ENCODE measurements around the gene OBSCN. TPM values are rescaled to one million over a fixed set of nuclear protein-coding genes. Genes with fewer than 3 reads are reported as not detected.
"Not testable (repeated sequence)": the region's sequence is repeated elsewhere in the genome, so short reads cannot be mapped to it uniquely, and the experiment has no call there.

OBSCN gene
- total and polyA plus RNA-seq, 12 donors = 176 to 639 (median 407) TPM

DNA sequence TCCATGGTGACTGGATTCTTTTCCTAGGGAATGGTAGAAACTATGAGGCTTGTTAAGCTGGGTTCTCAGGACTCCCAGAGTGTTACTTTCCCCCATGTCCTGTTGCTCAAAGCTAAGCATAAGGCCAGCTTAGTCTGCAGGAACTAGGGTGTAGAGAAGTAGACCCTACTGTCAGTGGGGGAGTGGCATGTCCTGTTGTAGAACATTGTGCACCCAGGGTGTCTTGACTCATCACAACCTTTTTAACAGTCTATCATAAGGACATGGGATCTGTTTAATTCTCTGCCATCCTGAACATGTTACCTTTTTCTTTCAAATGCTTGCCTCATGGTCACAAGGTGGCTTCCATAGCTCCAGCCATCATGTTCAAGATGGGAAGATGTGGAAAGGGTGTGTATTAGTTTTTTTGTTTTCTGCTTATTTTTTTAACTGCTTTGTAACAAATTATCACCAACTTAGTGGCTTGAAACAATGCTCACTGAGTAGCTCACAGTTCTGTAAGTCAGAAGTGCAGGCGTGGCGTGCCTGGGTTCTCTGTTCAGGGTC is 17.4 kb downstream of the OBSCN start:
- ATAC-seq (no peak), DNase-seq (no peak)
- peaks cover 0 to 17% (median 8%) of the 10 kb centered on the region in 11 donors for H3K9me3 ChIP-seq
- TF ChIP-seq, protein P1, sequence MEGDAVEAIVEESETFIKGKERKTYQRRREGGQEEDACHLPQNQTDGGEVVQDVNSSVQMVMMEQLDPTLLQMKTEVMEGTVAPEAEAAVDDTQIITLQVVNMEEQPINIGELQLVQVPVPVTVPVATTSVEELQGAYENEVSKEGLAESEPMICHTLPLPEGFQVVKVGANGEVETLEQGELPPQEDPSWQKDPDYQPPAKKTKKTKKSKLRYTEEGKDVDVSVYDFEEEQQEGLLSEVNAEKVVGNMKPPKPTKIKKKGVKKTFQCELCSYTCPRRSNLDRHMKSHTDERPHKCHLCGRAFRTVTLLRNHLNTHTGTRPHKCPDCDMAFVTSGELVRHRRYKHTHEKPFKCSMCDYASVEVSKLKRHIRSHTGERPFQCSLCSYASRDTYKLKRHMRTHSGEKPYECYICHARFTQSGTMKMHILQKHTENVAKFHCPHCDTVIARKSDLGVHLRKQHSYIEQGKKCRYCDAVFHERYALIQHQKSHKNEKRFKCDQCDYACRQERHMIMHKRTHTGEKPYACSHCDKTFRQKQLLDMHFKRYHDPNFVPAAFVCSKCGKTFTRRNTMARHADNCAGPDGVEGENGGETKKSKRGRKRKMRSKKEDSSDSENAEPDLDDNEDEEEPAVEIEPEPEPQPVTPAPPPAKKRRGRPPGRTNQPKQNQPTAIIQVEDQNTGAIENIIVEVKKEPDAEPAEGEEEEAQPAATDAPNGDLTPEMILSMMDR (IDR thresholded peaks at IDR 0.05) = no peak
- intact Hi-C loops (cut with DNase I) = no loop called here
- peaks cover 0 to 95% (median 28%) of the 10 kb centered on the region in 9 donors for H3K36me3 ChIP-seq
- 0 to 34% methylated on average over 2 of the region's 2 CpGs for WGBS, 2 donors
- no peak overlapping the region for H3K27ac ChIP-seq
- no peak overlapping the region for H3K4me3 ChIP-seq
- no peaks in the 10 kb centered on the region for H3K27me3 ChIP-seq
- peaks cover 0 to 56% (median 16%) of the 10 kb centered on the region in 9 donors for H3K4me1 ChIP-seq

DNA sequence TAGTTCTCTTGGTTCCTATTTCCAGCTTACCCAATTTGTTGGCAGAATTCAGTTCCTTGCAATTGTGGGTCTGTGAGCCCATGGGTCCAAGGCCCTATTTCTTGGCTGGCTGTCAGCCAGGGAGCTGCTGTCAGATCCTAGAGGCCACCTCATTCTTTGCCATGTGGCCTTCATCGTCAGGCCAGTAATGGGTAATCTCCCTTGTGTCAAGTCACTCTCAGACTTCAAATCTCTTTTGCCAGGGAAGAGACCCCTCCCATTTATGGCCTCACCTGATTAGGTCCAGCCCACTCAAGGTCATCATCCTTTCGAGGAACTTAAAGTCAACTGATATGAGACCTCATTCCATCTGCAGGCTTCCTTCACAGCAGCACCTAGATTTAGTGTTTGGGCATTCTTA is 17.9 kb downstream of the OBSCN start:
- 44 to 63% methylated on average over 2 of the region's 2 CpGs for WGBS, 2 donors
- H3K27me3 ChIP-seq = no peaks in the 10 kb centered on the region
- H3K4me1 ChIP-seq = peaks cover 0 to 56% (median 16%) of the 10 kb centered on the region in 9 donors
- intact Hi-C loops (cut with DNase I) = no loop called here
- ATAC-seq = no peak
- H3K36me3 ChIP-seq = peaks cover 0 to 95% (median 28%) of the 10 kb centered on the region in 9 donors
- peak overlapping the region in 1 of 10 donors; percentile 9 for H3K27ac ChIP-seq
- no peak for DNase-seq
- peaks cover 0 to 17% (median 8%) of the 10 kb centered on the region in 11 donors for H3K9me3 ChIP-seq
- TF ChIP-seq, protein P1 (IDR thresholded peaks at IDR 0.05) = no peak
- no peak overlapping the region for H3K4me3 ChIP-seq

DNA sequence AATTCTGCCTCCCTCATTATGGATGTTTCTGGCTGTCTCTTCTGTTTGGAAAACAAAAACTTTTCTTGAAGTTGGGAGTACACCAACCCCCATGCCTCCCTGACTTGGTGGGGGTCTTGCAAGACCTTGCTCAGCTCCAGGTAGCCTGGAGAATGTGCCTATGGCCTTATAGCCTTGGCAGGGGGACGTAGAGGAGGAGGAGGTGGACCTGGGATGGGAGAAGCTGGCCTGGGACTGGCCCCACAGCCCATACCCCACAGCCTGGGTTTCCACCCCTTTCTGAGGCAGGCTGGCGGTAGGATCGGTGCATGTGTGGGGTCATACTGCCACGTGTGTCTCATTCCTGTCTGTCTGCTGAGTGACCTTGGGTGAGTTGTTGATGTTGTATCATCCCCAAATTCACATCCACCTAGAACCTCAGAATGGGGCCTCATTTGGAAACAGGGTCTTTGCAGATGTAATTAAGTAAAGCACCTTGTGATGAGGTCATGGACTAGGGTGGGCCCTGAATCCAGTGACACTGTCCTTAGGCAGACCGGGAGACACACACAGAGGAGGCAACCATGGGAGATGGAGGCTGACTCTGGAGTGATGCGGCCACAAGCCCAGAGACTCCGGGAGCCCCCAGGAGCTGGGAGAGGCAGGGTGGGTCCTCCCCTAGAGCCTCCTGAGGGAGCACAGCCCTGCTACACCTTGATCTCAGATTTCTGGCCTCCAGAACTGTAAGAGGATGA is 18.5 kb downstream of the OBSCN start:
- TF ChIP-seq, protein P1 (IDR thresholded peaks at IDR 0.05) = no peak
- Histone ChIP-seq H3K27ac (peak overlapping the region in 1 of 10 donors; percentile 9), H3K4me1 (peaks cover 0 to 52% (median 16%) of the 10 kb centered on the region in 9 donors), H3K9me3 (peaks cover 0 to 17% (median 8%) of the 10 kb centered on the region in 11 donors), H3K4me3 (no peak overlapping the region), H3K36me3 (peaks cover 0 to 96% (median 28%) of the 10 kb centered on the region in 9 donors), H3K27me3 (no peaks in the 10 kb centered on the region)
- DNase-seq = no peak
- 85 to 89% methylated on average over 7 of the region's 7 CpGs for WGBS, 2 donors
- intact Hi-C loops (cut with DNase I) = no loop called here
- peak in 1 of 8 donors; percentile 9 for ATAC-seq

DNA sequence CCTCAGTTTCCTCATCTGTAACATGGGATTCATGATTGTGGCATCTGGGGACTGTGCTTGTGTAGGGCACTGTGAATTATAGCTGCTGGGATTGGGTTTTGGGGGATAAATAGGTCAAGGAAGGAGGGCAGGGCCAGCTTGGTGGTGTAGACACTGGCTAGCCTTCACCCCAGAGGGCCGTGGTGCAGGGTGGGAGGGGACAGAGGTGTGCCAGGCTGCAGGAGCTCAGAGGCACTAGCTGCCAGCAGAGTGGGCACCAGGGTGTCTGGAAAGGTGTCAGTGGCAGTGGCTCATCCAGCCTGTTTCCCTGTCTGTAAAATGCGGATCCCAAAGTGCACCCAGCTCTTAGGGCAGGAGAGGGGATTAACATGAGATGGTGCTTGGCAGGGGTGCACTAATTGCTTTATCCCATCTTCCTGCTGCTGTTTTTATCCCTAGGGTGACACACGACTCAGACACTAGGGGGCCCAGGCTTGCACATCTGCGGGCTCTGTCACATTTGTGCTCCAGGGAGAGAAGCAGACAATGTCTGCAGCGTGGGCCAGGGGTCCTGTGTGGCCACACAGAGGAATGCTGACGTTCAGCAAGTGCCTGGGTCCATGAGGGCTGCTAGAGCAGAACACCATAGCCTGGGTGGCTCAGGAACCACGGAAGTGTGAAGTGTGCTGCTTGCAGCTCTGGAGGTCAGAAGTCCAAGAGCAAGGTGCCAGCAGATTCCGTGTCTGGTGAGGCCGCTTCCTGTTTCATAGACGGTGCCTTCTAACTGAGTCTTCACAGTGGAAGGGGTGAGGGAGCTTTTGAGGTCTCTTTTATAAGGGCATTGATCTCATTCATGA is 19.3 kb downstream of the OBSCN start:
- TF ChIP-seq, protein P1 (IDR thresholded peaks at IDR 0.05) = peak in 2 of 9 donors; percentile 13 to 29
- WGBS, 2 donors = 32 to 37% methylated on average over 10 of the region's 10 CpGs
- no peaks in the 10 kb centered on the region for H3K27me3 ChIP-seq
- H3K9me3 ChIP-seq = peaks cover 0 to 17% (median 8%) of the 10 kb centered on the region in 11 donors
- peaks cover 0 to 53% (median 14%) of the 10 kb centered on the region in 9 donors for H3K4me1 ChIP-seq
- H3K27ac ChIP-seq = no peak overlapping the region
- H3K36me3 ChIP-seq = peaks cover 0 to 96% (median 31%) of the 10 kb centered on the region in 9 donors
- peak in 5 of 8 donors; percentile 15 to 40 (median 21) for ATAC-seq
- intact Hi-C loops (cut with DNase I) = no loop called here
- no peak for DNase-seq
- no peak overlapping the region for H3K4me3 ChIP-seq

DNA sequence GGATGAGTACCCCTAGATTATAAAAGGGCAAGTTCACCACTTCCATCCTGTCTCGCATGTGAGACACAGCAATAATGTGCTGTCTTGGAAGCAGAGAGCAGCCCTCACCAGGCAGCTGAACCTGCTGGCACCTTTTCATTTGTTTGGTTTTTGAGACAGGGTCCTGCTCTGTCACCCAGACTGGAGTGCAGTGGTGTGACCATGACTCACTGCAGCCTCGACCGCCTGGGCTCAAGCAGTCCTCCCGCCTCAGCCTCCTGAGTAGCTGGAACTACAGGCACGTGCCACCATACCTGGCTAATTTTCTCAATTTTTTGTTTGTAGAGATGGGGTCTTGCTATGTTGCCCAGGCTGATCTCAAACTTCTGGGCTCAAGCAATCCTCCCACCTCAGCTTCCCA is 20.3 kb downstream of the OBSCN start:
- H3K27ac ChIP-seq = peak overlapping the region in 1 of 10 donors; percentile 44
- WGBS, 2 donors = 89 to 92% methylated on average over 5 of the region's 5 CpGs
- peaks cover 0 to 51% (median 7%) of the 10 kb centered on the region in 9 donors for H3K4me1 ChIP-seq
- DNase-seq; H3K27me3 ChIP-seq; intact Hi-C loops (cut with DNase I); ATAC-seq; H3K4me3 ChIP-seq: not testable (repeated sequence)
- H3K9me3 ChIP-seq = peaks cover 0 to 17% (median 8%) of the 10 kb centered on the region in 11 donors
- H3K36me3 ChIP-seq = peaks cover 0 to 97% (median 31%) of the 10 kb centered on the region in 9 donors
